Caki2 (cell line): Measurements from ENCODE around the gene COX7B2. TPM values are rescaled to one million over a fixed set of nuclear protein-coding genes. Genes with fewer than 3 reads are reported as not detected.
A peak's percentile ranks its signal among the peaks of the same experiment; 100 is the strongest.

Experiments used
- DNase-seq: peaks from one replicate; pipeline ENCODE4 v3.0.0-alpha.2; 2015; ENCODE audit warnings: low read depth
- in situ Hi-C: cut with HindIII; loops from 2 replicates; pipeline ENCODE4 v1.10.0; 2016; ENCODE audit warnings: low sequenced_read_pairs, low pct_unique_long_range_greater_than_20kb, mixed read lengths
- total RNA-seq: library from RNA; depleted of rRNA; stranded (reverse); fragments of >200 nt; shearing (Covaris generic); gene quantifications from 2 replicates; pipeline ENCODE4 v1.2.3, GENCODE V29; 2014; ENCODE audit warnings: low replicate concordance

The COX7B2 gene
- total RNA-seq, 1 experiment from 2014 or later = not detected

- no peak for DNase-seq
- in situ Hi-C loops = no loop called here
Measured at GRCh38 chr4:46908148-46908547, 897 bp downstream of the COX7B2 start.

- no peak for DNase-seq
- in situ Hi-C loops = no loop called here
Measured at GRCh38 chr4:46900082-46900481, 9.0 kb downstream of the COX7B2 start.

- no peak for DNase-seq
- in situ Hi-C loops = no loop called here
Measured at GRCh38 chr4:46894826-46895225, 14.2 kb downstream of the COX7B2 start.

GRCh38 chr4:46890056-46890455 is 19.0 kb downstream of the COX7B2 start:
- in situ Hi-C loops = no loop called here
- no peak for DNase-seq

- in situ Hi-C loops = no loop called here
- no peak for DNase-seq
Measured at GRCh38 chr4:46889410-46889809, 19.6 kb downstream of the COX7B2 start.

- in situ Hi-C loops = no loop called here
- DNase-seq = peak; percentile 7
Measured at GRCh38 chr4:46886711-46887110, 22.3 kb downstream of the COX7B2 start.

GRCh38 chr4:46878641-46879040 is 30.4 kb downstream of the COX7B2 start:
- peak; percentile 35 for DNase-seq
- in situ Hi-C loops = no loop called here

- in situ Hi-C loops = no loop called here
- no peak for DNase-seq
Measured at GRCh38 chr4:46874811-46875210, 34.2 kb downstream of the COX7B2 start.

- no peak for DNase-seq
- in situ Hi-C loops = no loop called here
Measured at GRCh38 chr4:46870411-46870810, 38.6 kb downstream of the COX7B2 start.

- in situ Hi-C loops = no loop called here
- DNase-seq = no peak
Measured at GRCh38 chr4:46856333-46856732, 52.7 kb downstream of the COX7B2 start.

- no peak for DNase-seq
- in situ Hi-C loops = no loop called here
Measured at GRCh38 chr4:46852800-46853199, 56.2 kb downstream of the COX7B2 start.

GRCh38 chr4:46850026-46850425 is 59.0 kb downstream of the COX7B2 start:
- DNase-seq = no peak
- in situ Hi-C loops = no loop called here

GRCh38 chr4:46844325-46844917 is 64.6 kb downstream of the COX7B2 start:
- DNase-seq = peak; percentile 12
- in situ Hi-C loops = no loop called here

- in situ Hi-C loops = no loop called here
- no peak for DNase-seq
Measured at GRCh38 chr4:46839128-46839527, 69.9 kb downstream of the COX7B2 start.

GRCh38 chr4:46837639-46838038 is 71.4 kb downstream of the COX7B2 start:
- DNase-seq = no peak
- in situ Hi-C loops = no loop called here

- in situ Hi-C loops = no loop called here
- no peak for DNase-seq
Measured at GRCh38 chr4:46836584-46836983, 72.5 kb downstream of the COX7B2 start.

- in situ Hi-C loops = no loop called here
- no peak for DNase-seq
Measured at GRCh38 chr4:46830971-46831454, 78.0 kb downstream of the COX7B2 start.

- DNase-seq = no peak
- in situ Hi-C loops = no loop called here
Measured at GRCh38 chr4:46820154-46820553, 88.9 kb downstream of the COX7B2 start.

GRCh38 chr4:46819095-46819494 is 90.0 kb downstream of the COX7B2 start:
- DNase-seq = no peak
- in situ Hi-C loops = no loop called here

- DNase-seq = no peak
Measured at GRCh38 chr4:46818604-46819003, 90.4 kb downstream of the COX7B2 start.

More at GRCh38 chr4:46818604-46819003, 90.4 kb downstream of the COX7B2 start:
- in situ Hi-C loops = no loop called here
